Measurements from ENCODE around the gene TPX2.

The TPX2 gene

DNA sequence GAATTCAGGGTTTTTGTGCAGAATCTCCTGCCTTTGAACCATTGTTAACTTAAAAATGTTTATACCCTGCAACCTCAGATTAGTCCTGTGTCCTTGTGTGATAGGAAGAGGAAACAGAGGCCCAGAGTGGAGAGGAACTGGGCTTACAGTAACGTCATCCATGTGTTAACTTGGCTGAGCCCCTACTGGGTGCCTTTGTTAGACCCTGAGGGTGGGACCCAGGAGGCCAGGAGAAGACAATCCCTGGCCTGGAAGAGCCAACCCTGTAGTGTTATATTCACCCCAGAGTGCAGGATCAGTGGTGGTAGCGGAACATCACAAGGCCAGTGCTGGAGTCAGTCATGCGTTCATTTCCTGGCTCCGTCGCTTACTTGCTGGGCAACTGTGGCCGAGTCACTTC lies 90.6 kb downstream of the TPX2 start:
- TF ChIP-seq, protein P1, sequence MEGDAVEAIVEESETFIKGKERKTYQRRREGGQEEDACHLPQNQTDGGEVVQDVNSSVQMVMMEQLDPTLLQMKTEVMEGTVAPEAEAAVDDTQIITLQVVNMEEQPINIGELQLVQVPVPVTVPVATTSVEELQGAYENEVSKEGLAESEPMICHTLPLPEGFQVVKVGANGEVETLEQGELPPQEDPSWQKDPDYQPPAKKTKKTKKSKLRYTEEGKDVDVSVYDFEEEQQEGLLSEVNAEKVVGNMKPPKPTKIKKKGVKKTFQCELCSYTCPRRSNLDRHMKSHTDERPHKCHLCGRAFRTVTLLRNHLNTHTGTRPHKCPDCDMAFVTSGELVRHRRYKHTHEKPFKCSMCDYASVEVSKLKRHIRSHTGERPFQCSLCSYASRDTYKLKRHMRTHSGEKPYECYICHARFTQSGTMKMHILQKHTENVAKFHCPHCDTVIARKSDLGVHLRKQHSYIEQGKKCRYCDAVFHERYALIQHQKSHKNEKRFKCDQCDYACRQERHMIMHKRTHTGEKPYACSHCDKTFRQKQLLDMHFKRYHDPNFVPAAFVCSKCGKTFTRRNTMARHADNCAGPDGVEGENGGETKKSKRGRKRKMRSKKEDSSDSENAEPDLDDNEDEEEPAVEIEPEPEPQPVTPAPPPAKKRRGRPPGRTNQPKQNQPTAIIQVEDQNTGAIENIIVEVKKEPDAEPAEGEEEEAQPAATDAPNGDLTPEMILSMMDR (conservative IDR thresholded peaks at IDR 0.05; ENCODE audit: control insufficient read depth, insufficient read depth, low read depth, low read length) = no peak
- no peak for DNase-seq (ENCODE audit: low read depth)
- H3K4me3 ChIP-seq (ENCODE audit: control insufficient read depth, low read depth, low read length) = no peak overlapping the region

DNA sequence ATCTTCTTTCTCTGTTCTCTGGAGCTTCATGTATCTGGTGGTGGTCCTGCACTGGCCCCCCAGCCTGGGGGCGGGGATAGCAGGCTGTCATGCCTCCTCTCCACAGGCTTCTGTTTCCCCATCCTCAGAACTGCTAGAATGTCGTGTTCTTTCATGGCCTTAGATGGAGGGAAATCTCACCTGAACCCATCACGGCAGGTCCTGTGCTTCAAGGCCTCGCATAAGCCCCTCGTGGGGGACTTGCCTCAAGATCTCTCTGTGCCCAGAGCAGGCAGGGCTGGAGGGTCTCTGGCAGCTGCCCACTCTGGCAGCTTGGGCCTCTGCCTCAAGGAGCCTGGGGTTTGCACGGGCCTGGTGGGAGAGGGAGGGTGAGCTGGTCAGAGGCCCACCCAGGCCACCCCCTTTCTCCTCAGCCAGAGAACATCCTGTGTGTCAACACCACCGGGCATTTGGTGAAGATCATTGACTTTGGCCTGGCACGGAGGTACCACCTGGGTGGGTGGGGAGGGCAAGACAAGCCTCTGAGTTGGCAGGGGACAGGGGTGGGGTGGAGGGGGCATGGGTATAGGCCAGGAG lies 91.4 kb downstream of the TPX2 start:
- DNase-seq (ENCODE audit: low read depth) = no peak
- no peak overlapping the region for H3K4me3 ChIP-seq (ENCODE audit: control insufficient read depth, low read depth, low read length)
- TF ChIP-seq, protein P1 (conservative IDR thresholded peaks at IDR 0.05; ENCODE audit: control insufficient read depth, insufficient read depth, low read depth, low read length) = no peak

DNA sequence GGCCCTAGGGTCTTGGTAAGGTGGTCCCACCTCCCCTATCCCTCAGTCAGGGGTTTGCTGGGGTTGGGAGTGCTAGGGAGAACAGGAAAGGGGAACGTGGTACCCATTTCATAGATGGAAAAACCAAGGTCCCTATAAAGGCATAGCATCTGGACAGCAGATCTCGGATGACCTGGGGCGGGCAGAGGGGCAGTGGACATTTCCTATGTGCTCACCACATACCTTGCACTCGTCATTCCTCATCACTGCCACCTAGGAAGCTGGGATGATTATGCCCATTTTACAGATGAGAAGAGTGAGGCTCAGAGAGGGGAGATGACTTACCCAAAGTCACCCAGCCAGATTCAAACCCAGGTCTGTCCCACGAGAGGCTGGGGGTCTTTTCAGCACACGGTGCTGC lies 92.1 kb downstream of the TPX2 start:
- H3K4me3 ChIP-seq (ENCODE audit: control insufficient read depth, low read depth, low read length) = no peak overlapping the region
- DNase-seq (ENCODE audit: low read depth) = no peak
- TF ChIP-seq, protein P1 (conservative IDR thresholded peaks at IDR 0.05; ENCODE audit: control insufficient read depth, insufficient read depth, low read depth, low read length) = no peak

DNA sequence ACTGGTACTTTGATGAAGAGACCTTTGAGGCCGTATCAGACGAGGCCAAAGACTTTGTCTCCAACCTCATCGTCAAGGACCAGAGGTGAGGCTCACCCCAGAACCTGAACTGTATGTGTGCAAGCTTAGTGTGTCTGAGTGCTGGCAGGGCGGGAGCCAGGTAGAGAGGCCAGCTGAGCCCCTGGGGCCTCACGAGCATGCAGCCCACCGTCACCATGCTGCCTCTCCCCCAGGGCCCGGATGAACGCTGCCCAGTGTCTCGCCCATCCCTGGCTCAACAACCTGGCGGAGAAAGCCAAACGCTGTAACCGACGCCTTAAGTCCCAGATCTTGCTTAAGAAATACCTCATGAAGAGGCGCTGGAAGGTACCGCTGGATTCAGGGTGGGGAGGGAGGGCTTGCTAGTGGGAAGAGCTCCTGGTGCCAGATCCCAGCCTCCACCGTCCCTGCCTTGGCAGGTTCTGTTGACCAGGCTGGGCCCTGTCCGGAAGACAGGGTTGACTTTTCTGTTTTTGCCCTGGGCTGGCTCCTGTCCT lies 92.7 kb downstream of the TPX2 start:
- H3K4me3 ChIP-seq (ENCODE audit: control insufficient read depth, low read depth, low read length) = no peak overlapping the region
- no peak for DNase-seq (ENCODE audit: low read depth)
- TF ChIP-seq, protein P1 (conservative IDR thresholded peaks at IDR 0.05; ENCODE audit: control insufficient read depth, insufficient read depth, low read depth, low read length) = no peak

DNA sequence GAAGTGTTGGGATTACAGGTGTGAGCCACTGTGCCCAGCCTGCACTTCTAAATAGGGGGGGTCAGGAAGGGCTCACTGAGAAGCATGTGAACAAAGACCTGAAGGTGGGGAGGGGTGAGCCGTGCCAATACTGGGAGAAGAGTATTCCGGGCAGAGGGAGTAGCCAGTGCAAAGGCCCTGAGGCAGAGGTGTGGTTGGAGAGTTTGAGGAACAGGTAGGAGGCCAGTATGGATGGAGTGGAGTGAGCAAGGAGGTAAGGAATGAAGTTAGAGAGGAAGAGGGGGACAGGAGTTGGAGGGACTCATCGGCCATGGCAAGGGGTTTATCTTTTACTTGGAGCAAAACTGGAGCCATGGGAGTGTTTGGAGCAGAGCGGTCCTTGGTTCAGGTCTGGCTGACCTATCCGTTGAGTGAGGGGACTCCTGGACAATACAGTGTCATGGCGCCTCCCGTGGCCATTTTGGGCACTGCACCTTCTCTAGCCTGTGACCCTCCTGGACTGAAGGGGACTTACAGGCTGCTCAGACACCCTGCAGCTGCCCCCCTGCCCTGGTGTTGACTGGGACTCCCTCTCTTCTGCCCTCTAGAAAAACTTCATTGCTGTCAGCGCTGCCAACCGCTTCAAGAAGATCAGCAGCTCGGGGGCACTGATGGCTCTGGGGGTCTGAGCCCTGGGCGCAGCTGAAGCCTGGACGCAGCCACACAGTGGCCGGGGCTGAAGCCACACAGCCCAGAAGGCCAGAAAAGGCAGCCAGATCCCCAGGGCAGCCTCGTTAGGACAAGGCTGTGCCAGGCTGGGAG lies 94.2 kb downstream of the TPX2 start:
- H3K4me3 ChIP-seq (ENCODE audit: control insufficient read depth, low read depth, low read length) = no peak overlapping the region
- peak; percentile 40 for DNase-seq (ENCODE audit: low read depth)
- TF ChIP-seq, protein P1 (conservative IDR thresholded peaks at IDR 0.05; ENCODE audit: control insufficient read depth, insufficient read depth, low read depth, low read length) = peak; percentile 81

DNA sequence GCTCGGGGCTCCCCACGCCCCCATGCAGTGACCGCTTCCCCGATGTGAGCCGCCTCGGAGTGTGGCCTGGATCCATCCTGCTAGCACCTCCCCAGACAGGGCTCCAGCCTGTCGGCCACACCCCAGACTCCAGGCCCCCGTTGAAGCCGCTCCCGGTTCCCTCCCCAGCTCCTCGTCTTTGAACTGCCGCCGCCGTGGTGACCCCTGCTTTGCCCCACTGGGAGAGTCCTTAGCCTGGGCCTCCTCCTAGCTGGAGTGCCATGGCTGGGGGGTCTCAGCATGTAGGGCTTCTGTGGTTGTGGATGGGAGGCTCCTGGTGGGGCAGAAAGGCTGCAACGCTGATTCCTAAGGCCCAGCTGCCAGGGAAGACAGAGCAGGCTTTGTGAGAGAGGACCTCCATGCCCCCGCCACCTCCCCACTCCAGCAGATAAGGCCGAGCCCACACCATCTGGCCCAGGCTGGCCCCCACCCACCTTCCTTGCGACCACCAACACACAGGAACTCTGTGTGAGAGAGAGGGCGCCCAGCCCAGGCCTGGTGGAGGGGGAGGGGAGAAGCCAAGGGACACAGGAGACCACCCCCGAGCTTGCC lies 94.9 kb downstream of the TPX2 start:
- H3K4me3 ChIP-seq (ENCODE audit: control insufficient read depth, low read depth, low read length) = no peak overlapping the region
- no peak for DNase-seq (ENCODE audit: low read depth)
- TF ChIP-seq, protein P1 (conservative IDR thresholded peaks at IDR 0.05; ENCODE audit: control insufficient read depth, insufficient read depth, low read depth, low read length) = no peak
